GM19467 (cell line): ENCODE measurements around the gene TMEM38A.
"Not testable (repeated sequence)": the region's sequence is repeated elsewhere in the genome, so short reads cannot be mapped to it uniquely, and the experiment has no call there.

Experiments used
- ATAC-seq: cut with Tn5 transposase; IDR thresholded peaks from one replicate; pipeline ENCODE4 v1.9.1; 2021; ENCODE audit warnings: mild to moderate bottlenecking, moderate library complexity; ENCODE audit not compliant: unreplicated experiment

The TMEM38A gene

GRCh38 chr19:16673231-16673630 lies 12.3 kb downstream of the TMEM38A start:
- ATAC-seq, result no peak

- ATAC-seq, result not testable (repeated sequence)
These were observed 12.9 kb downstream of the TMEM38A start for GRCh38 chr19:16673839-16674238.

GRCh38 chr19:16676101-16676798 lies 15.3 kb downstream of the TMEM38A start:
- no peak for ATAC-seq

- ATAC-seq, result no peak
These were observed 16.1 kb downstream of the TMEM38A start for GRCh38 chr19:16677055-16677454.

- ATAC-seq, result no peak
These were observed 17.6 kb downstream of the TMEM38A start for GRCh38 chr19:16678498-16678897.

GRCh38 chr19:16679811-16680210 lies 18.9 kb downstream of the TMEM38A start:
- ATAC-seq, result no peak

- ATAC-seq, result no peak
These were observed 21.6 kb downstream of the TMEM38A start for GRCh38 chr19:16682539-16682938.

GRCh38 chr19:16684216-16684615 lies 23.3 kb downstream of the TMEM38A start:
- no peak for ATAC-seq

GRCh38 chr19:16688084-16688483 lies 27.1 kb downstream of the TMEM38A start:
- no peak for ATAC-seq

GRCh38 chr19:16698914-16699313 lies 38.0 kb downstream of the TMEM38A start:
- ATAC-seq, result no peak

GRCh38 chr19:16702123-16702522 lies 41.2 kb downstream of the TMEM38A start:
- no peak for ATAC-seq

GRCh38 chr19:16703677-16704076 lies 42.7 kb downstream of the TMEM38A start:
- ATAC-seq, result no peak

- ATAC-seq, result not testable (repeated sequence)
These were observed 49.9 kb downstream of the TMEM38A start for GRCh38 chr19:16710870-16711269.

GRCh38 chr19:16712295-16712694 lies 51.4 kb downstream of the TMEM38A start:
- not testable (repeated sequence) for ATAC-seq

- no peak for ATAC-seq
These were observed 53.9 kb downstream of the TMEM38A start for GRCh38 chr19:16714702-16715287.

- no peak for ATAC-seq
These were observed 54.7 kb downstream of the TMEM38A start for GRCh38 chr19:16715611-16716010.

- no peak for ATAC-seq
These were observed 60.1 kb downstream of the TMEM38A start for GRCh38 chr19:16721051-16721450.

GRCh38 chr19:16722591-16722990 lies 61.7 kb downstream of the TMEM38A start:
- no peak for ATAC-seq

GRCh38 chr19:16726916-16727315 lies 66.0 kb downstream of the TMEM38A start:
- ATAC-seq, result no peak

- ATAC-seq, result not testable (repeated sequence)
These were observed 74.8 kb downstream of the TMEM38A start for GRCh38 chr19:16735650-16736266.

GRCh38 chr19:16736709-16737108 lies 75.8 kb downstream of the TMEM38A start:
- ATAC-seq, result no peak

- no peak for ATAC-seq
These were observed 77.0 kb downstream of the TMEM38A start for GRCh38 chr19:16737911-16738310.
